HG02642 (cell line): ENCODE results near the gene IRGM.
"Not testable (repeated sequence)": the region's sequence is repeated elsewhere in the genome, so short reads cannot be mapped to it uniquely, and the experiment has no call there.

Source experiments
- ATAC-seq: cut with Tn5 transposase; IDR thresholded peaks from one replicate; pipeline ENCODE4 v1.9.1; 2021; ENCODE audit warnings: mild to moderate bottlenecking; ENCODE audit not compliant: unreplicated experiment, poor library complexity

The IRGM gene

DNA sequence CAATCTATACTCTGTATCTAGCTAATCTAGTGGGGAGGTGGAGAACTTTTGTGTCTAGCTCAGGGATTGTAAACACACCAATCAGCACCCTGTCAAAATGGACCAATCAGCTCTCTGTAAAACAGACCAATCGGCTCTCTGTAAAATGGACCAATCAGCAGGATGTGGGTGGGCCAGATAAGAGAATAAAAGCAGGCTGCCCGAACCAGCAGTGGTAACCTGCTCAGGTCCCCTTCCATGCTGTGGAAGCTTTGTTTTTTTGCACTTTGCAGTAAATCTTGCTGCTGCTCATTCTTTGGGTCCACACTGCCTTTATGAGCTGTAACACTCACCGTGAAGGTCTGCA is at the start of gene IRGM:
TSS of gene IRGM (plus strand) at position 214 of the 346 bp plus-strand sequence. CDS start 1,603 bp downstream, outside the sequence.
- ATAC-seq, result not testable (repeated sequence)

DNA sequence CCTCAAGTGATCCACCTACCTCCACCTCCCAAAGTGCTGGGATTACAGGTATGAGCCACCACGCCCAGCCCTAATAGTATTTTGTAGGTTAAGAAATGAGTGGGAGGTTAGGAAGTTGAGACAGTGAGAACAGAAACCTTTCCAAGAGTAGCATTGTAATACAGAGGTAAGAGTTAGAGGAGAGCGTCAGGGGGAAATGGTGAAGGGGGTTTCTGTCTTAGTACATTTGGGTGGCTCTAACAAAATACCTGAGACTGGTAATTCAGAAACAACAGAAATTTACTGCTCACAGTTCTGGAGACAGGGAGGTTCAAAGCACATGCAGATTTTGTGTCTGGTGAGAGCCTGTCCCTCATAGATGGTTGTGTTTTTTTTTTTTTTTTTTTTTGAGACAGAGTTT is 48.9 kb upstream of the IRGM start:
- ATAC-seq, result no peak

DNA sequence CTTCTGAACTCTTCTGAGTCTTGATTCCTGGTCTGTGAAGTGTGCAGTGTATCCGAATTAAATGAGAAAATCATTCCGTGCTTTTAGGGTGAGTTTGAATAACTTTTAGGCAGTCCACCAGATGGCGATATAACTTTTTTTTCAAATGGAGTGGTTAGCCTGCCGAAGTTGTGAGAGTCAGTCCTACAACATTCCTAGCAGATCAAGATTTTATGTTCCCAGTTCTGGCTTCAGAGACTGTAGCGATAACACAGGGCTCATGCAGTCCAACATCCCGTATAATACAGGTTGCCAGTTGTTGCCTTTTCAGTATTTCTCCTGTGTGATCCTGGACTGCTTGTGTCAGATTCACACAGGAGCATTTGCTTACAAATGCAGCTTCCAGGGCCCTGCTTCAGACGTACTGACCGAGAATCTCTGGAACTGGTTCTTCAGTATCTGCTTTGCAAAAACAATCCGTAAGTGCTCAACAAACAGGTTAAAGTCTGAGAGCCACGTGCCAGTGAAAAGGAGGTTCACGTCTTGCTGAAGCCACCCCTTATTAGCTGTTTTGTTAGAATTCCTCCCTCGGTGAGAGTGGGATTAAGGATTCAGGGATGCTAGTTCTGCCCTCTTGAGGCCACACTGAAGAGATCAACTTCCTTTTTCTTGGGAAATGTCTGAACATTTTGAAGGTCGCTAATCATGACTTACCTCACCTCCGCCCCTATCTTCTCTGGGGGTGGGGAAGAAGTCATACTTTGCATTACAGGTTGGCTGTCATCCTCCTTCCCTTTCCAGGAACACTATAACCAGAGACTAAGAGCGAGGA is 45.0 kb upstream of the IRGM start:
- ATAC-seq, result peak; percentile 69

- ATAC-seq, result no peak
These were observed 41.9 kb upstream of the IRGM start for GRCh38 chr5:150804388-150804787.

- ATAC-seq, result no peak
These were observed 37.0 kb upstream of the IRGM start for GRCh38 chr5:150809363-150809762.

DNA sequence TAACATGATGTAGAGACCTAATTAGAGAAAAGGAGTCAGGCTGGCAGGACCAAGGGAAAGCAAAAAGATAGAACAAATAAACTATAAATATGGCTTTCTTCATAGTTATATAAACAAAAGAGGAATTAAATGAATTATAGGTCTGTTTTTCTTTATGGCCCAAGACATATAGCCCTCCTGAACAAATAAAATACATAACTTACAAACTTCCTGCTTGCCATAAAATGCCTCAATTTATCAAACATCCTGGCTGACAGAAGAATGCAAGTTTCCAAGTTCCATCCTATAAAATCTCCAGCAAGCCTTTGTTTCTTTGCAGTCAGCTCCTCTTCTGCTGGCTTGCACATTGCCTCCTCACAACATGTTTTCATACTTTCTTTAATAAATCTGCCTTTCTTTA is 31.3 kb upstream of the IRGM start:
- ATAC-seq, result no peak

GRCh38 chr5:150816946-150817345 is 29.4 kb upstream of the IRGM start:
- no peak for ATAC-seq

- ATAC-seq, result no peak
These were observed 16.6 kb upstream of the IRGM start for GRCh38 chr5:150829744-150830143.

- not testable (repeated sequence) for ATAC-seq
These were observed 14.5 kb upstream of the IRGM start for GRCh38 chr5:150831821-150832220.

GRCh38 chr5:150836064-150836463 is 10.3 kb upstream of the IRGM start:
- ATAC-seq, result no peak

DNA sequence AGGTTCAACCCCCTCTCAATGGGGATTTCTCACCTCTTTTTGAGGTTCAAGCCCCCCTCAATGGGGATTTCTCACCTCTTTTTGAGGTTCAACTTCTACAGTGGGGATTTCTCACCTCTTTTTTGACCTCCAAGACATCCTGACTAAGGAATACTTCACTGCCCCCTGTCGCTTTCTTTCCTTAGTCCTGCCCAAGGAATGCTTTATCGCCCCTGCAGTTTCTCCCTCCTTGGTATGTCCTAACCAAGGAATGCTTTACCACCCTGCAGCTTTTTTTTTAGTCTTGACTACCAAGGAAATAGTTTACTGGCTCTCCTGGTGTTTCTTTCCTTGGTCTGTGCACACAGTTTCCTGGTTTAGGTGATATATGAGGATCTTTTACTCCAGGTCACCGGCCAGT is 9.6 kb upstream of the IRGM start:
- ATAC-seq, result no peak

DNA sequence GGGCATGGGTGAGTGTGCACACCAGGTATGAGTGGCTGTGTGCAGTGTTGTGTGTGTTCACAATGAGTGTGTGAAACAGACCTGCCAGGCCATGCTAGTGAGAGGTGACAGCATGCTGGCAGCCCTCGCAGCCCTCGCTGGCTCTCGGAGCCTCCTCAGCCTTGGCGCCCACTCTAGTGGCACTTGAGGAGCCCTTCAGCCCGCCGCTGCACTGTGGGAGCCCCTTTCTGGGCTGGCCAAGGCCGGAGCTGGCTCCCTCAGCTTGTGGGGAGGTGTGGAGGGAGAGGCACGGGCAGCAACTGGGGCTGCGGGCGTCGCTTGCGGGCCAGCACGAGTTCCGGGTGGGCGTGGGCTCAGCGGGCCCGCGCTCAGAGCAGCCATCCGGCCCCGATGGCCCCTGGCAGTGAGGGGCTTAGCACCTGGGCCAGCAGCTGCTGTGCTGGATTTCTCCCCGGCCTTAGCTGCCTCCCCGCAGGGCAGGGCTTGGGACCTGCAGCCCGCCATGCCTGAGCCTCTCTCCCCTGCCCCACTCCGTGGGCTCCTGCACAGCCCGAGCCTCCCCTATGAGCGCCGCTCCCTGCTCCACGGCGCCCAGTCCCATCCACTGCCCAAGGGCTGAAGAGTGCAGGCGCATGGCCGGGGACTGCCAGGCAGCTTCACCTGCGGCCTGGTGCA is 999 bp upstream of the IRGM start:
- ATAC-seq, result not testable (repeated sequence)

DNA sequence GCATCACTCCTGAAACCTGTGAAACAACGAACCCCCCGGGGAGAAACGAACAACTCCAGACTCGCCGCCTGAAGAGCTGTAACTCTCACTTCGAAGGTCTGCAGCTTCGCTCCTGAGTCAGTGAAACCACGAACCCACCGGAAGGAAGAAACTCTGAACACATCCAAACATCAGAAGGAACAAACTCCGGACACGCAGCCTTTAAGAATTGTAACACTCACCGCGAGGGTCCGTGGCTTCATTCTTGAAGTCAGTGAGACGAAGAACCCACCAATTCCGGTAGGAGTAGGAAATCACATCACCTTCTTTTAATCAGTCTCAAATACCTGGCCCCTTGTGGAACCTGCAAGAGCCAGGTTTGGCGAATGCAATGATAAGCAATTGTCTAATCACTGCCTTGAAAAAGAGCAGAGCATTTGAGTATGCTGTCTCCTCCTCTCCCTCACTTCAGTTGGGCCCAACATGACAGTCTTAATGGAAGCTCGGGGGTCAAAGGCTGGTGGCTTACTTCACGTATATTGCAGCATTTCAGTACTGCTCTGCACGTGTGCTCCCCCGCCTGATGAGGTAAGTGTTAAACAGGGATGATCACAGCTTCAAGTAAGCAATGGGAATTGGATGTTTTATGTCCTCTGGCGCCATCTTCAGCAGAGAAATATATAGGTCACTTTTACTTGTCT is 473 bp downstream of the IRGM start:
- peak; percentile 88 for ATAC-seq

GRCh38 chr5:150847334-150847695 is 994 bp downstream of the IRGM start:
- no peak for ATAC-seq

DNA sequence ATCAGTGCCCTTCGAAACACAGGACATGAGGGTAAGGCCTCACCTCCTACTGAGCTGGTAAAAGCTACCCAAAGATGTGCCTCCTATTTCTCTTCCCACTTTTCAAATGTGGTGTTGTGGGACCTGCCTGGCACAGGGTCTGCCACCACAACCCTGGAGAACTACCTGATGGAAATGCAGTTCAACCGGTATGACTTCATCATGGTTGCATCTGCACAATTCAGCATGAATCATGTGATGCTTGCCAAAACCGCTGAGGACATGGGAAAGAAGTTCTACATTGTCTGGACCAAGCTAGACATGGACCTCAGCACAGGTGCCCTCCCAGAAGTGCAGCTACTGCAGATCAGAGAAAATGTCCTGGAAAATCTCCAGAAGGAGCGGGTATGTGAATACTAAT is 1.9 kb downstream of the IRGM start:
- no peak for ATAC-seq

DNA sequence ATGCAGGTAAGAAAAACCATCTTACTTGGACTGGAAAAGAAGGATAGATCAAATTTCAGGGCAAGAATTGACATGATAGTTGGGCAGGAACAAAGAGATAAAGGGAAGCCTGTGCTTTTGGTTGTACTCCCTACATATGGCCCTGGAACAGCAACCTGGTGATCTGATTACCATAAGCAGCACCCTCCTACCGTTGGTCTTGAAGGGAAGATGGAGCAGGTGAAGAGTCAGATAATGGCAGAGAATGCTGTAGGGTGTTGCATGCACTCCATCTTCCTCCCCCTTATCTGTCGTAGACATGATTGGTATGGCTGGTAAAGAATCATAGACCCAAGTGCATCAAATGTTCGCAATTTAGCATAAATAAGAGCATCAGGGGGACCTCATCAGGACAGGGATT is 4.7 kb downstream of the IRGM start:
- no peak for ATAC-seq

GRCh38 chr5:150853561-150853960 is 7.2 kb downstream of the IRGM start:
- no peak for ATAC-seq

DNA sequence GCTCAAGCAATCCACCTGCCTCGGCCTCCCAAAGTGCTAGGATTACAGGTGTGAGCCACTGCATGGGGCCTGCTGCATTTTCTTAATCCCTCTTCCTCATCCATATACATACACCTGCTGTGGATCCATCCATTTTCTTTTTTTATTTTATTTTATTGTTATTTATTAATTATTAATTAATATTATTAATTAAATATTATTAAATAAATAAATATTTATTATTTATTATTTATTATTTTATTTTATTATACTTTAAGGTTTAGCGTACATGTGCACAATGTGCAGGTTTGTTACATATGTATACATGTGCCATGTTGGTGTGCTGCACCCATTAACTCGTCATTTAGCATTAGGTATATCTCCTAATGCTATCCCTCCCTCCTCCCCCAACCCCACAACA is 10.4 kb downstream of the IRGM start:
- not testable (repeated sequence) for ATAC-seq

DNA sequence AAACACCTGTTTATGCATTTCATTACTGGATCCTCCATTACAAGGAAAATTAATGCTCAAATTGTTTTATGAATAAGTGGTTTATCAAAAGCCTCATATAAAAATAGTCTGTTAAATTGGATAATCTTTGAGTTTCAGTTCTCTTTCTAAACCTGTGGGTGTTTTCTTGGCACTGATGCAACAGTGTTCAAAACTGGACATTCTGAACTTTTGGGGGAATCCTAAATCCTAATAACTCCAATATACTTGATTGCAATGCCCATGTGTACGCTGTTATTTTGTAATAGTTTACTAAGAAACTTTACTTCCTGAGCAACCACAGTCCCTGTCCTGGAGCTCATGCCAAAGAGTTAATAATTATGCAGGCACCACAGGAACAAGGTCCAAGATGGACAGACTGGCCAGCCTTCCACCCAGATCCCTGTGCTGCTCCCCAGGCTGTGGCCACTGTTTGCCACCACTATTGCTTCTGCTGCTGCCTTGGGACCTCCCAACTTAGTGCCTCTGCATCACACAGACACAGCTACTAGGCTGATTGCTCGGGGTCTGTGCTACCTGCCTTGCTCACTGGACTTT is 14.0 kb downstream of the IRGM start:
- ATAC-seq, result no peak

GRCh38 chr5:150862070-150862469 is 15.7 kb downstream of the IRGM start:
- ATAC-seq, result no peak

DNA sequence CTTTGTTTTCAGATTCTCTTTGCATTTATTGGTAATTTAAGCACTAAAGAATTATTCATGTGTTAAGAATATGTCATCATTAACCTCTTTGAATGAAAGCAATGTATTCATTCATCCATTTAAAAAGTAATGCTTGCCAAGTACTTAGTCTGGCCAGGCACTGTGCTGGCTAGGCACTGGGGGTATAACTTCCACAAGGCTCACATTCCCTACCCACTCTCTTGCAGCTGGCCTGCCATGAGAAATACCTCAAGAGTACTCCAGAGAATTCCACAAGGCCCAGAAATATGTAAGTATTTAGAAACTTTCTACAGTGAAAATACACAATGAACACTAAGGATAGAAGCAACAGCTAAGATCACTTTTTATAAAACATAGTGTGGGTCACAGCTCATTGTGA is 33.0 kb downstream of the IRGM start:
- ATAC-seq, result no peak
